ENCODE data around the gene ANKS1B. TPM values are rescaled to one million over a fixed set of nuclear protein-coding genes. Genes with fewer than 3 reads are reported as not detected.

ANKS1B gene
- total RNA-seq, 4 donors from 2014 or later: 34.5 to 81.9 (median 71.1) TPM

- H3K27ac ChIP-seq: no peak overlapping the region
- no peak overlapping the region for H3K4me3 ChIP-seq (replicated peaks in 1 of 3)
- 75 to 85% methylated on average over 2 of the region's 2 CpGs for WGBS, 2 donors
- TF ChIP-seq CTCF (IDR thresholded peaks at IDR 0.05) (no peak), POLR2A (IDR thresholded peaks at IDR 0.05) (no peak)
- no peaks in the 10 kb centered on the region for H3K27me3 ChIP-seq
- intact Hi-C loops (cut with DNase I): no loop called here
- no peaks in the 10 kb centered on the region for H3K36me3 ChIP-seq
- peaks cover 0 to 4% of the 10 kb centered on the region in 2 donors for H3K4me1 ChIP-seq
- DNase-seq: no peak
- H3K9me3 ChIP-seq: no peaks in the 10 kb centered on the region
Measured at GRCh38 chr12:99954724-99955123, 30.0 kb downstream of the ANKS1B start.

DNA sequence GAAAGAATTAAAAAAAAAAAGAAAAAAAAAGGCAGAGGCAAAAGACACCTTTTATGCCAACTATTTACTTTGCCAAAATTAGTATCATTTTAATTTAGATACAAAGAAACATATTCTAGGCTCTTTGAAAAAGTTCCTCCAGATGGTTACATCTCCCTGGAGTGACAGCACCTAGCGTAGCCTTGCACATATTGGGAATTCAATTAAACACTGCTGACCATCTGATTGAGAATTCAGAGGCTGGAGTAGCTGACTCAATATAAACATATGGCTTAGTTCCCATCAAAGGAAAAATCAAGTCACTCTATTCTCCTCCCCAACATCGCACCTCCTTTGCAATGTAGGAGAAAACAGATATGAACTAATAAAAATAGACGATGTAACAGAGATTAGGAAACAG is 36.4 kb downstream of the ANKS1B start:
- Histone ChIP-seq H3K27me3 (no peaks in the 10 kb centered on the region), H3K27ac (no peak overlapping the region), H3K36me3 (no peaks in the 10 kb centered on the region), H3K9me3 (no peaks in the 10 kb centered on the region), H3K4me1 (no peaks in the 10 kb centered on the region), H3K4me3 (replicated peaks in 1 of 3) (no peak overlapping the region)
- intact Hi-C loops (cut with DNase I): no loop called here
- WGBS, 2 donors: 92 to 96% methylated on average over 3 of the region's 3 CpGs
- no peak for DNase-seq
- TF ChIP-seq CTCF (IDR thresholded peaks at IDR 0.05): no peak
- no peak for TF ChIP-seq POLR2A (IDR thresholded peaks at IDR 0.05)

- H3K4me3 ChIP-seq (replicated peaks in 1 of 3): no peak overlapping the region
- WGBS, 2 donors: 95 to 100% methylated on average over 1 of the region's 1 CpG
Measured at GRCh38 chr12:99946131-99946530, 38.6 kb downstream of the ANKS1B start.

GRCh38 chr12:99935608-99936007 is 49.1 kb downstream of the ANKS1B start:
- intact Hi-C loops (cut with DNase I): no loop called here

More at GRCh38 chr12:99946131-99946530, 38.6 kb downstream of the ANKS1B start:
- H3K36me3 ChIP-seq: no peaks in the 10 kb centered on the region
- intact Hi-C loops (cut with DNase I): no loop called here
- no peaks in the 10 kb centered on the region for H3K27me3 ChIP-seq
- H3K9me3 ChIP-seq: no peaks in the 10 kb centered on the region
- no peak for DNase-seq
- H3K27ac ChIP-seq: no peak overlapping the region
- H3K4me1 ChIP-seq: no peaks in the 10 kb centered on the region
- TF ChIP-seq POLR2A (IDR thresholded peaks at IDR 0.05) (no peak), CTCF (IDR thresholded peaks at IDR 0.05) (no peak)

More at GRCh38 chr12:99935608-99936007, 49.1 kb downstream of the ANKS1B start:
- H3K4me1 ChIP-seq: no peaks in the 10 kb centered on the region
- TF ChIP-seq POLR2A (IDR thresholded peaks at IDR 0.05) (no peak), CTCF (IDR thresholded peaks at IDR 0.05) (no peak)
- DNase-seq: no peak
- H3K27ac ChIP-seq: no peak overlapping the region
- 88 to 92% methylated on average over 3 of the region's 3 CpGs for WGBS, 2 donors
- H3K9me3 ChIP-seq: no peaks in the 10 kb centered on the region
- H3K36me3 ChIP-seq: no peaks in the 10 kb centered on the region
- no peak overlapping the region for H3K4me3 ChIP-seq (replicated peaks in 1 of 3)
- H3K27me3 ChIP-seq: no peaks in the 10 kb centered on the region

All from thyroid gland (tissue), 4 donors.